LoVo (cell line): ENCODE data around the gene MLIP.

ENCODE experiments used
- DNase-seq: peaks from one replicate; pipeline ENCODE4 v3.0.0-alpha.2; 2016; ENCODE audit warnings: low spot score

Gene MLIP

GRCh38 chr6:54095723-54096122, 15.5 kb upstream of the MLIP start:
- DNase-seq = no peak

- no peak for DNase-seq
Measured at GRCh38 chr6:54096811-54097210, 14.4 kb upstream of the MLIP start.

GRCh38 chr6:54097753-54098152, 13.5 kb upstream of the MLIP start:
- DNase-seq = no peak

- no peak for DNase-seq
Measured at GRCh38 chr6:54098450-54099044, 12.7 kb upstream of the MLIP start.

GRCh38 chr6:54099225-54099624, 12.0 kb upstream of the MLIP start:
- DNase-seq = no peak

- DNase-seq = no peak
Measured at GRCh38 chr6:54100411-54101006, 10.7 kb upstream of the MLIP start.

- no peak for DNase-seq
Measured at GRCh38 chr6:54102238-54102637, 9.0 kb upstream of the MLIP start.

GRCh38 chr6:54103497-54103896, 7.7 kb upstream of the MLIP start:
- no peak for DNase-seq

GRCh38 chr6:54106727-54107126, 4.5 kb upstream of the MLIP start:
- no peak for DNase-seq

- no peak for DNase-seq
Measured at GRCh38 chr6:54107470-54108090, 3.7 kb upstream of the MLIP start.

- DNase-seq = no peak
Measured at GRCh38 chr6:54108271-54108670, 3.0 kb upstream of the MLIP start.

- DNase-seq = no peak
Measured at GRCh38 chr6:54109586-54109985, 1.7 kb upstream of the MLIP start.

- no peak for DNase-seq
Measured at GRCh38 chr6:54112151-54112650, 958 bp downstream of the MLIP start.

- DNase-seq = no peak
Measured at GRCh38 chr6:54114991-54115390, 3.7 kb downstream of the MLIP start.

GRCh38 chr6:54115966-54116365, 4.7 kb downstream of the MLIP start:
- no peak for DNase-seq

- no peak for DNase-seq
Measured at GRCh38 chr6:54118117-54118516, 6.9 kb downstream of the MLIP start.

- no peak for DNase-seq
Measured at GRCh38 chr6:54125493-54125892, 14.2 kb downstream of the MLIP start.

- DNase-seq = no peak
Measured at GRCh38 chr6:54130179-54130578, 18.9 kb downstream of the MLIP start.

GRCh38 chr6:54132587-54132986, 21.3 kb downstream of the MLIP start:
- DNase-seq = no peak

- no peak for DNase-seq
Measured at GRCh38 chr6:54133186-54133585, 21.9 kb downstream of the MLIP start.

GRCh38 chr6:54134935-54135334, 23.7 kb downstream of the MLIP start:
- DNase-seq = no peak

- peak; percentile 56 for DNase-seq
Measured at GRCh38 chr6:54135665-54136369, 24.6 kb downstream of the MLIP start.

GRCh38 chr6:54138795-54139194, 27.6 kb downstream of the MLIP start:
- DNase-seq = no peak
